Retina (tissue), 1 donor: ENCODE measurements around the gene ADCK1.
"Not testable (repeated sequence)": the region's sequence is repeated elsewhere in the genome, so short reads cannot be mapped to it uniquely, and the experiment has no call there.

Experiments
- DNase-seq: peaks from one replicate; pipeline ENCODE4 v3.0.0-alpha.2; 2016

ADCK1 gene

GRCh38 chr14:77799863-77800730 is at the start of gene ADCK1:
Gene ADCK1, plus strand, starts transcription at chr14:77800109. Its CDS starts 18,870 bp downstream, at chr14:77818979.
- peak; percentile 96 for DNase-seq

- no peak for DNase-seq
Observed at GRCh38 chr14:77752266-77752665, 47.6 kb upstream of the ADCK1 start.

- DNase-seq = no peak
Observed at GRCh38 chr14:77752799-77753516, 47.0 kb upstream of the ADCK1 start.

GRCh38 chr14:77760381-77761204 is 39.3 kb upstream of the ADCK1 start, which contains the start of gene SNW1:
Gene SNW1, minus strand, starts transcription at chr14:77761156. Its CDS starts 29 bp downstream, at chr14:77761127.
- DNase-seq = peak; percentile 96

GRCh38 chr14:77761205-77761931 is 38.5 kb upstream of the ADCK1 start:
- peak; percentile 62 for DNase-seq

GRCh38 chr14:77763316-77763715 is 36.6 kb upstream of the ADCK1 start:
- DNase-seq = no peak

GRCh38 chr14:77763978-77764377 is 35.9 kb upstream of the ADCK1 start:
- DNase-seq = no peak

- DNase-seq = not testable (repeated sequence)
Observed at GRCh38 chr14:77768442-77769069, 31.4 kb upstream of the ADCK1 start.

- DNase-seq = not testable (repeated sequence)
Observed at GRCh38 chr14:77773966-77774365, 25.9 kb upstream of the ADCK1 start.

- DNase-seq = no peak
Observed at GRCh38 chr14:77782202-77782601, 17.7 kb upstream of the ADCK1 start.

GRCh38 chr14:77786148-77786547 is 13.8 kb upstream of the ADCK1 start:
- DNase-seq = no peak

- DNase-seq = peak; percentile 8
Observed at GRCh38 chr14:77790566-77791224, 9.2 kb upstream of the ADCK1 start.

GRCh38 chr14:77791225-77791600 is 8.7 kb upstream of the ADCK1 start:
- no peak for DNase-seq

- DNase-seq = not testable (repeated sequence)
Observed at GRCh38 chr14:77793255-77793654, 6.7 kb upstream of the ADCK1 start.

GRCh38 chr14:77794357-77794756 is 5.6 kb upstream of the ADCK1 start:
- DNase-seq = no peak

- DNase-seq = not testable (repeated sequence)
Observed at GRCh38 chr14:77799456-77799855, 453 bp upstream of the ADCK1 start.

- no peak for DNase-seq
Observed at GRCh38 chr14:77800814-77801213, 905 bp downstream of the ADCK1 start.

- no peak for DNase-seq
Observed at GRCh38 chr14:77804592-77804991, 4.7 kb downstream of the ADCK1 start.

GRCh38 chr14:77805706-77806105 is 5.8 kb downstream of the ADCK1 start:
- DNase-seq = no peak

GRCh38 chr14:77808250-77808649 is 8.3 kb downstream of the ADCK1 start:
- DNase-seq = no peak

GRCh38 chr14:77809011-77809410 is 9.1 kb downstream of the ADCK1 start:
- no peak for DNase-seq
